HG03060 (cell line): ENCODE measurements around the gene OR5M8.

Experiments
- ATAC-seq: cut with Tn5 transposase; IDR thresholded peaks from one replicate; pipeline ENCODE4 v1.9.1; 2021; ENCODE audit warnings: low read depth, moderate number of reproducible peaks; ENCODE audit not compliant: unreplicated experiment

The OR5M8 gene

GRCh38 chr11:56491270-56491669 is at the start of gene OR5M8:
OR5M8 (minus strand) TSS chr11:56491370; CDS start chr11:56491370, 0 bp downstream.
- ATAC-seq = no peak

GRCh38 chr11:56533054-56533740 is 42.0 kb upstream of the OR5M8 start:
- ATAC-seq = no peak

- ATAC-seq = no peak
Observed at GRCh38 chr11:56531856-56532255, 40.7 kb upstream of the OR5M8 start.

GRCh38 chr11:56522008-56522407 is 30.8 kb upstream of the OR5M8 start:
- no peak for ATAC-seq

- no peak for ATAC-seq
Observed at GRCh38 chr11:56513280-56513679, 22.1 kb upstream of the OR5M8 start.

GRCh38 chr11:56509439-56509838 is 18.3 kb upstream of the OR5M8 start:
- ATAC-seq = no peak

- no peak for ATAC-seq
Observed at GRCh38 chr11:56497010-56497409, 5.8 kb upstream of the OR5M8 start.

- ATAC-seq = no peak
Observed at GRCh38 chr11:56495117-56495516, 3.9 kb upstream of the OR5M8 start.

- ATAC-seq = no peak
Observed at GRCh38 chr11:56486801-56487200, 4.4 kb downstream of the OR5M8 start.

GRCh38 chr11:56474729-56475235 is 16.4 kb downstream of the OR5M8 start:
- ATAC-seq = no peak

GRCh38 chr11:56473252-56473651 is 17.9 kb downstream of the OR5M8 start, which contains the start of gene OR5M3:
OR5M3 (minus strand) TSS chr11:56473352; CDS start chr11:56470497, 2,855 bp downstream.
- ATAC-seq = no peak

GRCh38 chr11:56457076-56457475 is 34.1 kb downstream of the OR5M8 start:
- ATAC-seq = no peak

GRCh38 chr11:56453521-56453920 is 37.6 kb downstream of the OR5M8 start:
- ATAC-seq = no peak
